Retinal pigment epithelial cell (primary cell): ENCODE measurements around the gene ESAM.

Source experiments
- DNase-seq: peaks from one replicate; pipeline ENCODE4 v3.0.0-alpha.2; 2010; ENCODE audit warnings: low read depth
- H3K4me3 ChIP-seq: 2 replicates; pipeline ENCODE4 v1.5.1; 2011; ENCODE audit warnings: mild to moderate bottlenecking, low read length, control low read depth, moderate library complexity
- TF ChIP-seq, protein P1 (sequence below): conservative IDR thresholded peaks from 2 replicates; pipeline ENCODE4 v1.5.1; 2011; ENCODE audit warnings: low read depth, low read length, control low read depth, inconsistent platforms

Gene ESAM

DNA sequence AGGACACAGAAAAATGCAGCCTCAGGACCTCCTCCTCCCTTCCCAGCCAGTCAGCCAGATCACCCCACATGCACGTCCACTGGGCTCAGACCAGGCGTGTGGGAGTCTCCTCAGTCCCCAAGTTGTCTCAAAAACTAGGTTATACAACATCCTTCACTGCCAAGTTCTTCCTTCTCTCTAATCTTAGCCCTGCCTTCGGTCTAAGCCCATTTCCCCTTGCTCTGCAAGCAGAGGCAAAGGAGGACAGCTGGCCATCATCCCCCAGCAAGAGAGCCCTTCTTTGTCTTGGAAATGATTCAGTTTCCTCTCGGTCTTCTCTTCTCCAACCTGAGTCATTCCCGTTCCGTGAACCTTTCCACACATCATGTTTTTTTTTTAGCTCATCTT is 36.4 kb downstream of the ESAM start:
- TF ChIP-seq, protein P1, sequence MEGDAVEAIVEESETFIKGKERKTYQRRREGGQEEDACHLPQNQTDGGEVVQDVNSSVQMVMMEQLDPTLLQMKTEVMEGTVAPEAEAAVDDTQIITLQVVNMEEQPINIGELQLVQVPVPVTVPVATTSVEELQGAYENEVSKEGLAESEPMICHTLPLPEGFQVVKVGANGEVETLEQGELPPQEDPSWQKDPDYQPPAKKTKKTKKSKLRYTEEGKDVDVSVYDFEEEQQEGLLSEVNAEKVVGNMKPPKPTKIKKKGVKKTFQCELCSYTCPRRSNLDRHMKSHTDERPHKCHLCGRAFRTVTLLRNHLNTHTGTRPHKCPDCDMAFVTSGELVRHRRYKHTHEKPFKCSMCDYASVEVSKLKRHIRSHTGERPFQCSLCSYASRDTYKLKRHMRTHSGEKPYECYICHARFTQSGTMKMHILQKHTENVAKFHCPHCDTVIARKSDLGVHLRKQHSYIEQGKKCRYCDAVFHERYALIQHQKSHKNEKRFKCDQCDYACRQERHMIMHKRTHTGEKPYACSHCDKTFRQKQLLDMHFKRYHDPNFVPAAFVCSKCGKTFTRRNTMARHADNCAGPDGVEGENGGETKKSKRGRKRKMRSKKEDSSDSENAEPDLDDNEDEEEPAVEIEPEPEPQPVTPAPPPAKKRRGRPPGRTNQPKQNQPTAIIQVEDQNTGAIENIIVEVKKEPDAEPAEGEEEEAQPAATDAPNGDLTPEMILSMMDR: no peak
- no peak for DNase-seq
- H3K4me3 ChIP-seq: no peak overlapping the region

DNA sequence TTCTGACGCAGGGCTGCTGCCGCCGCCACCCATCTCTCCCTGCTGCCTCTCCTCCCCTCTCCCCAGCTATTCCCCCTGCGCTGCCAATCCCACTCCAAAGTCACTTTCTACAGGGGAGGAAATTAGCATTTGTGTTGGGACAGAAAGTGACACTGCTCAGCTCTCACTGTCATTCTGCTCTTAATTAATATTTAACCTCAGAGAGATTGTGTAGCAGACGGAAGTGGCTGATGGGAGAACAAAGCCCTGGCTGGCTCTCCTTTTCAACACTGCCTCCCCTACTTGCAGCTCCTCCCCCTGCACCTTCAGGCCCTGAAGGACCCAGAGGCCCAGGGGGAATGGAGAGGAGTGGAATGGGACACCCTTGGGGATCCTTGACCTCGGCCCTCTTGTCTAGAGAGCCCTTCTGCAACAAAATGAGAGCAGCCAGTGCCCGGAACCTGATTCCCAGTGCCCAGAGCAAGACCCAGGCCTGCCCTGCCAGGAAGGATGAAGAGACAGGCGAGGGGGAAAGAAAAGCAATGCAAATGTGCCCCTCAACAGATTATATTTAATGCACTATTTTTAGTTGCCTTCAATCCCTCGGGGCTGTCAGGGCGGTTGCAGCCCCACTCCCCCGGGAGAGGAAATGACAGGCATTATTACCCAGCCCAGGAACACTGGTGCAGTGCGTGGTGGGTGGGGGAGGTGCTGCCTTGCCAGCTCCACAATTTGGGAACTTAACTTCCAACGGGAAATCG is 36.9 kb downstream of the ESAM start:
- no peak overlapping the region for H3K4me3 ChIP-seq
- DNase-seq: no peak
- TF ChIP-seq, protein P1: no peak

DNA sequence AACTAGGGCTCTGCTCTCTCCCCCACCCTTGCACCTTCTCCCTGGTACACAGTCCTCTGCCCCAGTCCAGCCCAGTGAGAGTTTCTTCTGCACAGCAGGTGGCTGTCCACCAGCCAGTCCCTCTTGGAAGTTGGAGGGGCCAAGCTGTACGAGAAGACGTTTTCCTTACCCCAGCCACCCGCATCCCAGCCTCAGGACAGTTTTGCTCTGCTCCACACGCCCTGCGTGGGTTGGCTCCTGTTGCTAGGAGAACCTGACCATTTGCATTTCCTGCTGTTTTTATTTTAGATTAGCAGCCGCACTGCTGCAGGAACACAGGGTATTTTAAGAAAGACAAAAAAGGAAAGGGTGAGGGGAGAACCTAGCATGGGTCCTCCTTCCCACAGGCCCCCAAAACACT is 39.9 kb downstream of the ESAM start:
- TF ChIP-seq, protein P1: no peak
- no peak for DNase-seq
- no peak overlapping the region for H3K4me3 ChIP-seq

DNA sequence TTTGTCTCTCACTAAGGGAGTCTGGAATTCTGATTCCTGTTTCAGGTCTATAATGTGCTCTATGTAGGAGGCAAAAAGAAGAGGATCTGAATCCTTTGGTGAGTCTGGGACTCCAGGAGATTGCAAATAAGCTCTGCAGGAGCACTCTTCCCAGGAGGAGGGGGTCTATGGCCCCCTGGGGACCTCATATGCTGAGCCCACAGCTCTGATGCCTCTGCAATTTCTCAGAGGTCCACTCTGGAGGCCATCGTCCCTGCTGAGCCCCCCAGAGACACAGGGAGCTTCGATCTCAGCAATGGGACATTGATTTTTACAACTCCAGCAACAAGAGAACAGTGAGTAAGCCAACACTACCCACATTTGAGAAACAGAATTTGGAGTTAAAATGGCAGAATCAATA is 42.6 kb downstream of the ESAM start:
- H3K4me3 ChIP-seq: no peak overlapping the region
- no peak for DNase-seq
- TF ChIP-seq, protein P1: no peak

DNA sequence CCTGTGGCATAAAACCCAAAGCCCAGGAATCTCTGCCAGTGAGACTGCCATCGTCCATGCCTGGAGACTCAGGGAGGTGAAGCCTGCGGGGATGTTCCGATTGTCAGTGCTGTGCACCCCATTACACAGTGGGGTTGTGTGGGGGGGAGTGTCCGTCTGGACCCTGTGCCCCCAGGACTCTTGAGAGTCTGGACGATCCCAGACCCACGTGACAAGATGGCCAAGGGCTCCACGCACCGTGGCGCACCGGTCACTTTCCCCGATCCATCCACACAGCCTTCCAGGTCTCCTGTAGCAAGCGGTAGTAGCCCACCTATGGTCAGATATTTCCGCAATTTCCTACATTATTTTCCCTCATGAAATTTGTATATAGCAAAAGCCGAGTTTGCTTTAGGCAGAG is 43.3 kb downstream of the ESAM start:
- TF ChIP-seq, protein P1: no peak
- no peak overlapping the region for H3K4me3 ChIP-seq
- DNase-seq: no peak

DNA sequence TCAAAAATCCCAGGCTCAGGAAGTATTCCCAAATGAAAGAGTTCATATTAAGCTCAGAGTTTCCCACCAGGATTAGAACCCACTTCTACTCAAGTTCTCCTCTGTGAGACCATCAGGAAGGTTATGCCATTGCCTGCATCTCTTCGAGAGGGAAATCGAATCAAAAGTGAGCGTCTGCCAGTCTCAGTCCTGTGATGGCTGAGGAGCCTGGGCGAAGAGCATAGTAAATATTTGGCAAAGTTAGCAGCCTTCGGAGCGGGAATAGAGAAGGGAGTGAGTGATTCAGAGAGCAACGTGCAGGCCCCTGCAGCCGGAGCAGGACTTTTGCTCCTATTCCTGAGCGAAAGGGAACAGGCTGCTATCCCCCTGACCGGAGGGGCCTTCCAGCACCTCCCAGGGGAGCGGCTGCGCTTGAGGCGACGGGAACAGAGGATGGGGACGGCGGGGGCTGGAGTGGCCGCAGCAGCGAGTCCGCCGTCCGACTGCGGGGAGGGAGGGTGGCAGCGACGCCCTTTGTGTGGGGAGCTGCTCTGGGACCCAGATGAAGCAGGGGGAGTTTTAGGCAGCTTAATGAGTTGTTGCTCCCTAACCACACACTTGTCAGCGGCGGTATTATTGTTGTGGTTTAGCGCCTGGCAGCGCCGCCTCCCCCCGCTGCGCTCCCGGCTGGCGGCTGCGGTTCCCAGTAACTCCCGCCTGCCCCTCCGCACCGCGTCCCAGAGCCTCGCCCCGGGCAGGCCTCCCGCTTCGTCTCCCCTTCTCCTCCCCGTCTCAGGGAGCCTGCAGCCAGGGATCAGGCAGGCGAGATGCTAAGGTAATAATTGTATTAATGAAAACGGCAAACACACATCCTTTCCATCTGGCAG is 44.1 kb downstream of the ESAM start:
- TF ChIP-seq, protein P1: no peak
- DNase-seq: no peak
- peak overlapping the region; percentile 43 for H3K4me3 ChIP-seq
